T-helper 1 cell treated with Interleukin-12 subunit alpha and Interleukin-12 subunit beta and Interleukin-4 antibody, amounts not matched to agents 30 μg/mL and 1 μg/mL, for 36 hours (primary cell): ENCODE data around the gene ANXA5.

Experiments used
- H3K27ac Mint-ChIP-seq: one replicate; pipeline ENCODE4 v1.8.0; 2021; ENCODE audit warnings: mild to moderate bottlenecking, mixed read lengths
- H3K27me3 Mint-ChIP-seq: one replicate; pipeline ENCODE4 v1.8.0; 2021; ENCODE audit warnings: low read depth, mixed read lengths
- H3K36me3 Mint-ChIP-seq: one replicate; pipeline ENCODE4 v1.8.0; 2021; ENCODE audit warnings: low read depth, mixed read lengths
- H3K4me1 Mint-ChIP-seq: one replicate; pipeline ENCODE4 v1.8.0; 2021; ENCODE audit warnings: low read depth, mixed read lengths
- H3K4me3 Mint-ChIP-seq: one replicate; pipeline ENCODE4 v1.8.0; 2021; ENCODE audit warnings: mild to moderate bottlenecking, moderate library complexity, mixed read lengths
- H3K9me3 Mint-ChIP-seq: one replicate; pipeline ENCODE4 v1.8.0; 2021; ENCODE audit warnings: mixed read lengths

The ANXA5 gene

GRCh38 chr4:121726642-121727268, 30.0 kb upstream of the ANXA5 start:
- Mint-ChIP-seq H3K36me3 (no peaks in the 10 kb centered on the region), H3K27me3 (peaks cover 12% of the 10 kb centered on the region), H3K4me1 (no peaks in the 10 kb centered on the region), H3K4me3 (no peak overlapping the region), H3K9me3 (no peaks in the 10 kb centered on the region), H3K27ac (no peak overlapping the region)

- Mint-ChIP-seq H3K9me3 (no peaks in the 10 kb centered on the region), H3K4me3 (no peak overlapping the region), H3K27ac (no peak overlapping the region), H3K27me3 (peaks cover 8% of the 10 kb centered on the region), H3K4me1 (no peaks in the 10 kb centered on the region), H3K36me3 (no peaks in the 10 kb centered on the region)
Measured at GRCh38 chr4:121724671-121725070, 27.9 kb upstream of the ANXA5 start.

GRCh38 chr4:121721700-121722099, 24.9 kb upstream of the ANXA5 start:
- Mint-ChIP-seq H3K27me3 (peaks cover 7% of the 10 kb centered on the region), H3K4me1 (no peaks in the 10 kb centered on the region), H3K36me3 (no peaks in the 10 kb centered on the region), H3K9me3 (no peaks in the 10 kb centered on the region), H3K27ac (no peak overlapping the region), H3K4me3 (no peak overlapping the region)

DNA sequence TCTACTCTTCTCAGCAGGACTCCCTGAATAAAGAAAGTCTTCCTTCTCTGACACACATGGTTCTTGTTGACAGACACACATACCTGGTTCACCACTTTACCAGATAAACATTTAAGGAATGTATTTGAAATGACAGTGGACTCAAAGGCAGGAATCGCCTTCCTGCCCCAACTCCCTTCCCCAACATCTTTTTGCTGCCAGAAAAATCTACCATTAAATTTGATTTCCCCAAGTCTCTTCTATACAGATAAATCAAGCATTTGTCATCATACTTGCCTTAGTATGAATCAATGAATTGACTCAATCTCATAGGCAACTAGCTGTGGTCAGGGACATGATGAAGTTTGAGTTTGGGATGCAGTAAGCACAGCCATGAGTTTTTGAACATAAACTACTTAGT, 23.3 kb upstream of the ANXA5 start:
- H3K36me3 Mint-ChIP-seq, result peaks cover 1% of the 10 kb centered on the region
- peaks cover 21% of the 10 kb centered on the region for H3K27me3 Mint-ChIP-seq
- no peak overlapping the region for H3K27ac Mint-ChIP-seq
- no peaks in the 10 kb centered on the region for H3K4me1 Mint-ChIP-seq
- no peaks in the 10 kb centered on the region for H3K9me3 Mint-ChIP-seq
- no peak overlapping the region for H3K4me3 Mint-ChIP-seq

DNA sequence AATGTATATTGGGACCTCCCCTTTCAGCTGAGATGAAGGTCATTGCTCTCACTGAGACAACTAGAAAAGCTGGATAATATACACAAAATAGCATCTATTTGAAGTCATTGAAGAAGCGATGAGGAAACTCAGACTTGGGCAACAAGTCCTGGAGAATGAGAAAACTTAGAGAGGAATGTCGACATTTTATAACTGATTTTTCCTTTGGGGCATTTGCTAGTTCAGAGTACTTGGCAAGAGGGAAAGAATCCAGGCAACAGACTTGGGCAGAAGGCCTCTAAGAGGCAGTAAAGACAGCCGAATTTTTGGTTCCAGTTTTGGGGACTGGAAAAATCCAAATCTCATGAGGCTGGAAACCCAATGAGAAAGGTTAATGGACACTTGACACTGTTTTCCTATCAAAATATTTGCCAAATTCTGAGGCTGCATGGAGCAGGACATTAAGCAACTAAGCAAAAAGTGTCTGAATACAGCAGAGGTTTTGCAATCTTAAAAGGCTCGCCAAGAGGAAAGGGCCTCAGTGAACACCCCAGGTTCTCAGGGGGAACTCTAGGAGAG, 21.0 kb upstream of the ANXA5 start:
- H3K27me3 Mint-ChIP-seq, result peaks cover 36% of the 10 kb centered on the region
- no peak overlapping the region for H3K27ac Mint-ChIP-seq
- H3K9me3 Mint-ChIP-seq, result no peaks in the 10 kb centered on the region
- no peaks in the 10 kb centered on the region for H3K4me1 Mint-ChIP-seq
- H3K36me3 Mint-ChIP-seq, result peaks cover 1% of the 10 kb centered on the region
- H3K4me3 Mint-ChIP-seq, result no peak overlapping the region

- Mint-ChIP-seq H3K4me3 (no peak overlapping the region), H3K36me3 (peaks cover 1% of the 10 kb centered on the region), H3K27ac (no peak overlapping the region), H3K9me3 (no peaks in the 10 kb centered on the region), H3K4me1 (peaks cover 8% of the 10 kb centered on the region), H3K27me3 (peaks cover 43% of the 10 kb centered on the region)
Measured at GRCh38 chr4:121714548-121714947, 17.8 kb upstream of the ANXA5 start.

DNA sequence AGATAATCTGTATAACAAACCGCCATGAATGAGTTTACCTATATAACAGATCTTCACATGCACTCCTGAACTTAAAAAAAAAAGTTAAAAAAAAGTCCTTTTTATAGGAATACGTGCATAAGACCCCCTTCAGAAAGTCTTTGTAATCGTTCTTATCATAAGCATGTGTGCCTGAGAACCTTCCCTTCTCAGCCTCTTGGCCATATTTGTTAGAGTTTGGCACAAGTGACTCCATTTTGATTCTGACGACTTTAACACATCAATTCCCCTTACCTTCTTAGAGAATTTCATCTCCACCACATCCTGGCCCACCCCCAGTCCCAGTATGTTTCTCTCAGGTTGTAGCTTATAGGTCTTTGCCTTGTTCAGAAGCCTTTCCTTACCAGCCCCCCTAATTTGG, 16.0 kb upstream of the ANXA5 start:
- peaks cover 43% of the 10 kb centered on the region for H3K27me3 Mint-ChIP-seq
- H3K4me3 Mint-ChIP-seq, result no peak overlapping the region
- H3K4me1 Mint-ChIP-seq, result peaks cover 17% of the 10 kb centered on the region
- H3K9me3 Mint-ChIP-seq, result no peaks in the 10 kb centered on the region
- peaks cover 1% of the 10 kb centered on the region for H3K36me3 Mint-ChIP-seq
- H3K27ac Mint-ChIP-seq, result no peak overlapping the region

DNA sequence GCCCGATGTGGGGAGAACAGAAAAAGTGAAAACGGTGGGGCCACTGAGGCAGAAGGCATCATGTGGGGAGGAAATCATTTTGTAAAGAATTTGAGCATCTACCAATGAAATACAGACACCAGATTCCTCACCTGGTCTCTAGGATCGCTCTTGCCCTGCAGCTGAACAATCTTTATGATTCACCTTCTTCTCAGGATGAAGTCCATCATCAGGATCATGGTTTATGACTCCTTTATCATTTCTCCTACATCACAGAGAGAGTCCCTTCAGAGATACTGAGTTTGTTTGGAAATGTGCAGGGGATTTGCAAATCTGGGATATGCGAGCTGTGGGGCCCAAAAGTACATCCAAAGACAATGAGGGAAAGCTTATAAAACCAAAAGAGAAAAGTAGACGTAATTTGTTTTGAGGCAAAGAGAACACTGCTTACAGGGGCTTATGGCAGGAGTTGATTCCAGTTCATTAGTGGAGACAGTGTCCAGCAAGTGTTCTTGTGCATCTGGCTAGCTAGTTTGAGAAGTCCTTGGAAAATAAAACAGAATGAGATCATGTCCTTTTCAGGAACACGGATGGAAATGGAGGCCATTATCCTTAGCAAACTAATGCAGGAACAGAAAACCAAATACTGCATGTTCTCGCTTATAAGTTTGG, 15.3 kb upstream of the ANXA5 start:
- Mint-ChIP-seq H3K27me3 (peaks cover 43% of the 10 kb centered on the region), H3K36me3 (peaks cover 1% of the 10 kb centered on the region), H3K4me1 (peaks cover 21% of the 10 kb centered on the region), H3K27ac (no peak overlapping the region), H3K9me3 (no peaks in the 10 kb centered on the region), H3K4me3 (no peak overlapping the region)

GRCh38 chr4:121711263-121712000, 14.7 kb upstream of the ANXA5 start:
- H3K4me1 Mint-ChIP-seq, result peaks cover 28% of the 10 kb centered on the region
- peaks cover 42% of the 10 kb centered on the region for H3K27me3 Mint-ChIP-seq
- no peaks in the 10 kb centered on the region for H3K9me3 Mint-ChIP-seq
- peaks cover 1% of the 10 kb centered on the region for H3K36me3 Mint-ChIP-seq
- H3K4me3 Mint-ChIP-seq, result no peak overlapping the region
- no peak overlapping the region for H3K27ac Mint-ChIP-seq

- peaks cover 33% of the 10 kb centered on the region for H3K4me1 Mint-ChIP-seq
- H3K27ac Mint-ChIP-seq, result no peak overlapping the region
- no peaks in the 10 kb centered on the region for H3K9me3 Mint-ChIP-seq
- no peak overlapping the region for H3K4me3 Mint-ChIP-seq
- H3K27me3 Mint-ChIP-seq, result peaks cover 27% of the 10 kb centered on the region
- no peaks in the 10 kb centered on the region for H3K36me3 Mint-ChIP-seq
Measured at GRCh38 chr4:121709766-121710405, 13.1 kb upstream of the ANXA5 start.

DNA sequence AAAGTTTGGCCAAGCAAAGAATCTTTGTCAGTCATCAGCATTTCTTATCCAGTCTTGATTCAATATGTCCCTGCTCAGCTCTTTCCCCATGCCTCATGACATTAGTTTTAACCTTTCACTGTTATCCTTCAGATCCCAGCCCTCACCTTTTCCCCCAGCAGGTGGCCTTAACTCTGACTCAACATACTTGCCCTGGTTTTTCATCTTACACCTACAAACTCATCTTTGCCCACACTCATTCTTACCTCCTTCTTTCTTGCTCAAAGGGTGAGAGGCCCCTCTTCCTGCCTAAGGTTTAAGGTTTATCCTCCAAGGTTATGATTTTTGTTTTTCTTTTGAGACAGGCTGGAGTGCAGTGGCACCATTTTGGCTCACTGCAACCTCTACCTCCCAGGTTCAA, 10.6 kb upstream of the ANXA5 start:
- Mint-ChIP-seq H3K36me3 (no peaks in the 10 kb centered on the region), H3K27ac (peak overlapping the region; percentile 58), H3K4me1 (peaks cover 33% of the 10 kb centered on the region), H3K27me3 (peaks cover 17% of the 10 kb centered on the region), H3K9me3 (no peaks in the 10 kb centered on the region), H3K4me3 (no peak overlapping the region)

DNA sequence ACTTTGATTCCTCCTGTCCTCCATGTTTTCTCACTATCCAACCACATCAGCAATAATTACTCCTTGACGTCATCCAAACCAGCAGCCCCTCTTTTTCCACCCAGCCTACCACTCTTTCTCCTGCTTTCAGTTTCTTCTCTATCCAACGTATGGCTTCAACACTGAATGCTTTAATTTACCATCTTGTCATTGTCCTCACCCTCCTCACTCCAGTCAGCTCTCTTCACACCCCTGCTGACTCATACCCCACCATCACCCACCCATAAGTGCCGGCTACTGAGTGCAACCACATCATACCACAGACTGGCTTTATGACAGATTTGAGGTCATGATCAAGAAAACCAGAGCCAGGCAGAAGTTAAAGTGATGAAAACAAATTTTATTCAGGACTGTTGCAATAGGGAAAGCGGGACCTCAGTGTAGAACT, 9.8 kb upstream of the ANXA5 start:
- Mint-ChIP-seq H3K27me3 (peaks cover 13% of the 10 kb centered on the region), H3K4me3 (peak overlapping the region; percentile 48), H3K4me1 (peaks cover 30% of the 10 kb centered on the region), H3K36me3 (no peaks in the 10 kb centered on the region), H3K27ac (peak overlapping the region; percentile 76), H3K9me3 (no peaks in the 10 kb centered on the region)

GRCh38 chr4:121705521-121705920, 8.7 kb upstream of the ANXA5 start:
- Mint-ChIP-seq H3K4me1 (peaks cover 27% of the 10 kb centered on the region), H3K27me3 (peaks cover 21% of the 10 kb centered on the region), H3K9me3 (no peaks in the 10 kb centered on the region), H3K4me3 (no peak overlapping the region), H3K36me3 (no peaks in the 10 kb centered on the region), H3K27ac (no peak overlapping the region)

DNA sequence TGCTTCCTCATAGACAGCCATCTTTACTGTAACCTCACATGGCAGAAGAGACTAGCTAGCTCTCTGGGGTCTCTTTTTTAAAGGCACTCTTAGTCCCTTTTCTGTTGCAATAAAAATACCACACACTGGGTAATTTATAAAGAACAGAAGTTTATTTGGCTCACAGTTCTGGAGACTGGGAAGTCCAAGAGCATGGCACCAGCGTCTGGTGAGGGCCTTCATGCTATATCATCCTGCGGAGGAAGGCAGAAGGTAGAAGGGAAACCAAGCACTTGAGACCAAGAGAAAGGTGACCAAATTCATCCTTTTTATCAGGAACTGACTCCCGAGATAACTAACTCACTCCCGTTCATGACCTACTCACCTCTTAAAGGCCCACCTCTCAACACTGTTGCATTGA, 5.4 kb upstream of the ANXA5 start:
- Mint-ChIP-seq H3K27me3 (peaks cover 49% of the 10 kb centered on the region), H3K36me3 (no peaks in the 10 kb centered on the region), H3K4me3 (no peak overlapping the region), H3K27ac (no peak overlapping the region), H3K9me3 (no peaks in the 10 kb centered on the region), H3K4me1 (peaks cover 23% of the 10 kb centered on the region)
